ENCODE measurements around the gene IGLON5.

IGLON5 gene

GRCh38 chr19:51325161-51325976, 13.9 kb downstream of the IGLON5 start:
- TF ChIP-seq ZNF274 (IDR thresholded peaks at IDR 0.05; ENCODE audit: low read depth, low read length), result no peak
- no peak overlapping the region for H3K4me3 ChIP-seq (ENCODE audit: low read length)

- H3K4me3 ChIP-seq (ENCODE audit: low read length), result no peak overlapping the region
- TF ChIP-seq ZNF274 (IDR thresholded peaks at IDR 0.05; ENCODE audit: low read depth, low read length), result no peak
These were observed 15.0 kb downstream of the IGLON5 start for GRCh38 chr19:51326216-51327065.

GRCh38 chr19:51327066-51328001, 15.9 kb downstream of the IGLON5 start:
- TF ChIP-seq ZNF274 (IDR thresholded peaks at IDR 0.05; ENCODE audit: low read depth, low read length), result no peak
- H3K4me3 ChIP-seq (ENCODE audit: low read length), result no peak overlapping the region

- H3K4me3 ChIP-seq (ENCODE audit: low read length), result no peak overlapping the region
- TF ChIP-seq ZNF274 (IDR thresholded peaks at IDR 0.05; ENCODE audit: low read depth, low read length), result no peak
These were observed 18.0 kb downstream of the IGLON5 start for GRCh38 chr19:51329411-51329810.

- no peak overlapping the region for H3K4me3 ChIP-seq (ENCODE audit: low read length)
These were observed 18.9 kb downstream of the IGLON5 start for GRCh38 chr19:51330366-51330765.

GRCh38 chr19:51331193-51331592, 19.7 kb downstream of the IGLON5 start:
- no peak overlapping the region for H3K4me3 ChIP-seq (ENCODE audit: low read length)
- TF ChIP-seq ZNF274 (IDR thresholded peaks at IDR 0.05; ENCODE audit: low read depth, low read length), result no peak

More at GRCh38 chr19:51330366-51330765, 18.9 kb downstream of the IGLON5 start:
- no peak for TF ChIP-seq ZNF274 (IDR thresholded peaks at IDR 0.05; ENCODE audit: low read depth, low read length)

GRCh38 chr19:51331716-51332115, 20.3 kb downstream of the IGLON5 start:
- H3K4me3 ChIP-seq (ENCODE audit: low read length), result no peak overlapping the region
- TF ChIP-seq ZNF274 (IDR thresholded peaks at IDR 0.05; ENCODE audit: low read depth, low read length), result no peak

- TF ChIP-seq ZNF274 (IDR thresholded peaks at IDR 0.05; ENCODE audit: low read depth, low read length), result no peak
- no peak overlapping the region for H3K4me3 ChIP-seq (ENCODE audit: low read length)
These were observed 22.5 kb downstream of the IGLON5 start for GRCh38 chr19:51333836-51334460.

- H3K4me3 ChIP-seq (ENCODE audit: low read length), result no peak overlapping the region
- TF ChIP-seq ZNF274 (IDR thresholded peaks at IDR 0.05; ENCODE audit: low read depth, low read length), result no peak
These were observed 25.9 kb downstream of the IGLON5 start for GRCh38 chr19:51337141-51337860.

- no peak overlapping the region; the same call in 1 of the 2 replicates for H3K4me3 ChIP-seq (ENCODE audit: low read length)
- no peak for TF ChIP-seq ZNF274 (IDR thresholded peaks at IDR 0.05; ENCODE audit: low read depth, low read length)
These were observed 26.6 kb downstream of the IGLON5 start for GRCh38 chr19:51337861-51338562.

- TF ChIP-seq ZNF274 (IDR thresholded peaks at IDR 0.05; ENCODE audit: low read depth, low read length), result no peak
- H3K4me3 ChIP-seq (ENCODE audit: low read length), result peak overlapping the region; percentile 56
These were observed 27.3 kb downstream of the IGLON5 start for GRCh38 chr19:51338563-51339312.

GRCh38 chr19:51339313-51339686, 27.9 kb downstream of the IGLON5 start:
- TF ChIP-seq ZNF274 (IDR thresholded peaks at IDR 0.05; ENCODE audit: low read depth, low read length), result no peak
- H3K4me3 ChIP-seq (ENCODE audit: low read length), result peak overlapping the region; percentile 56

Measured in GM08714 (cell line).